HG03103 (cell line): ENCODE data around the gene NAT16.
A peak's percentile ranks its signal among the peaks of the same experiment; 100 is the strongest.
"Not testable (repeated sequence)": the region's sequence is repeated elsewhere in the genome, so short reads cannot be mapped to it uniquely, and the experiment has no call there.

ENCODE experiments used
- ATAC-seq: cut with Tn5 transposase; IDR thresholded peaks from one replicate; pipeline ENCODE4 v1.9.1; 2021; ENCODE audit warnings: low read depth; ENCODE audit not compliant: unreplicated experiment

Gene NAT16

DNA sequence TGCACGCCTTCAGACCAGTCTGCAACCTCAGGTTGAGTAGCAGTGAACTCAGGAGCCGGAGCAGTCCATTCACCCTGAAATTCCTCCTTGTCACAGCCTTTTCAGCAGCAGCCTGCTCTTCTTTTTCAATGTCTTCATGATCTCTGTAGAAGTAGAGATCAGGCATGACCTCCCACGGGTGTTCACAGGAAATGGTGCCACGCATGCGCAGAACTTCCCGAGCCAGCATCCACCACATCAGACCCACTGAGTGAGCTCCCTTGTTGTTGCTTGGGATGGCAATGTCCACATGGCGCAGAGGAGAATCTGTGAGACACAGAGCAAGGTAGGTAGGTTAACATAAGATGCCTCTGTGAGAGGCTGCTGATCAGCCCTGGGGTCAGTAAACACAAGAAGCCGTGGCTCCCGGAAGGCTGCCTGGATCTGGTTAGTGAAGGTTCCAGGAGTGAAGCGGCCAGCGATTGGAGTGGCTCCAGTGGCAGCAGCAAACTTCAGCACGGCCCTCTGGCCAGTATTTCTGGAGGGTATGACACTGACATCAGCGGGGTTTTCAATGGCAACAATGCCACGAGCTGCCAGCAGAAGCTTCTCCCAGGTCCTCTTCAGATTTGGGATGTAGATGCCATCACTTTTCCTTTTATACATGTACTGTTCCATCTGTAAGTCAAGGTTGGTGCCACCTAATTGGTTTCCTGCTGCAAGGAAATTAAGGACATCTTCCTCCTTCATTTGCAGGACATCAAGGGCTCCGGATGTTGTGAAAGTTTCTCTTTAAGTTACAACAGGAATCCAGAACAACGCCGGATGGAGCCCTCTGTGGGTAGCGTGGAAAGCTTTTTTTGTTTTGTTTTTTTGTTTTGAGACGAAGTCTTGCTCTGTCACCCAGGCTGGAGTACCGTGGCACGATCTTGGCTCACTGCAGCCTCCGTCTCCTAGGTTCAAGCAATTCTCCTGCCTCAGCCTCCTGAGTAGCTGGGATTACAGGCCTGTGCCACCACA lies 23.9 kb upstream of the NAT16 start:
- not testable (repeated sequence) for ATAC-seq

DNA sequence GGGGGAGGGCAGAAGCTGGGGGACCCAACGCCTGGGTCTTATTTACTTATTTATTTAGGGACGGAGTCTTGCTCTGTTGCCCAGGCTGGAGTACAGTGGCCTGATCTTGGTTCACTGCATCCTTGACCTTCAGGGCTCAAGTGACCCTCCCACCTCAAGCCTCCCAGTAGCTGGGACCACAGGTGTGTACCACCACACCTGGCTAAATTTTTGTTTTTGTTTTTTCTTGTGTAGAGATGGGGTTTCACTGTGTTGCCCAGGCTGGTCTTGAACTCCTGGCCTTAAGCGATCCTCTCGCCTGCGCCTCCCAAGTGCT lies 22.5 kb upstream of the NAT16 start:
- ATAC-seq: no peak

DNA sequence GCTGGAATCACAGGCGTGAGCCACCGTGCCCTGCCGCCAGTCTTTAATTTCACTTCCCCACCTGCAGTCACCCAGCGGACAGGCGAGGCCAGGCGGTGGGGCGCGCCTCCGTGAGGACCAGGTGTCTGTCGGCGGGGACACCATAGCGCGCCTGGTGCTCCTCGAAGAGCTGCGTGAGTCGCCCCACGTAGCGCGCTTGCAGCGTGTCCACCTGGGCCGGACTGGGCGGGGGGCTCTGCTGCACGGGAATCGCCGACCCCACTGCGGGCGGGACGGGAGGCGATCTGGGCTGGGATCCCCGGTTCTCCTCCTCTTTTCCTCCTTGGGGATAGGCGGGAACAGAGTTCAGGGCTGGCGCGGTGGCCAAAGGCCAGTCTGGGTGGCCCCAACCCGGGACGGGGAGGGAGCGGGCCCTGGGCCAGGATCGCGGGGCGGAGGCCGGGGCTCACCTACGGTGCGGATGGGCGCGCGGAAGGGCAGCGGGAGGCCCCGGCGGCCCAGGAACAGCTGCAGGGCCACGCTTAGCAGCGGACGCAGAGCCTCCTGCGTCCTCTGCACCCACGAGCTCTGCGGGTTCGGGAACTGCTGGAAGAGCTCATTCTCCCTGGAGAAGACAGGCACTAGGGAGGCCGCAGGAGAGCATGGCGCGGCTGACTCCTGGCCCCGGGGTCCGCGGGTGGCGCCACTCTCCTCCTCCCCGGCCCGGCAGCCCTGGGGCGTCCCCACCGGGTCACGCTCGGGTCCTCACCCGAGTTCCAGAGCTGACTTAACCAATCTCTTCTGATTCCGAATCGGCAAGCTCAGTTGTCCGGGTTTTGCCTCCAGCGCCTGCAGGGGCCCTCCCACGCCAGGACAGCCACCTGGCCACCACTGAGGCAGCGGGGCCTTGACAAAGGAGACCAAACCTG lies 21.9 kb upstream of the NAT16 start:
- ATAC-seq: no peak

DNA sequence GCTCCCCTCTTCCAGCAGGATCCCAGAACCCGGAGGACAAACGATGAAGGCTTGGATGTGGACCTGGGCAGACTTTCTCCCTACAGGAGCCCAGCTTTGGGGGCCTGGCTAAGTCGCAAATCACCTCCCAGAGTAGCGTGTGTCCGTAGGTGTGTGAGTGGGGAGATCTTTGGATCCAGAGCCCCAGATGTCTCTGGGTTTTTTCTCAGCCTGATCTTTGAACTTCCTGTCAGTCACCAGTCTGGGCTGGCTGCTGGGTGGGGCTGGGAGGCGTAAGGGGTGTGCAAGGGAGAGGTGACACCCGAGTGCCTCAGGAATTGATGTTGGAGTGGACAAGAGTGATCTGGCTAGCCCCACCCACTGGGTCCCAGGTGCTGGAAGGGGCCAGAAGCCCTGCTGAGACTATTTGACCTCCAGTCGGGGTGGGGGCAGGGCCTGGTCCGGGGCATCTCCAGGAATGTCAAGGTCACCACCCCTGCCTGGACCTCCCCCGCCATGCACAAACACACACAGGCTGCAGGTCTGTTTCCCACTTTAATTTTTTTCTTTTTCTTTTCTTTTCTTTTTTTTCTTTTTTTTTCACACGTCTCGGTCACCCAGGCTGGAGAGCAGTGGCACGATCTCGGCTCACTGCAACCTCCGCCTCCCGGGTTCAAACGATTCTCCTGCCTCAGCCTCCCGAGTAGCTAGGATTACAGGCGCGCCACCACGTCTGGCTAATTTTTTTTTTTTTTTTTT lies 20.9 kb upstream of the NAT16 start, which contains the start of gene MOGAT3:
MOGAT3 (minus strand) TSS at position 175 of the 738 bp plus-strand sequence. CDS start 182 bp downstream, outside the sequence.
- ATAC-seq: no peak

DNA sequence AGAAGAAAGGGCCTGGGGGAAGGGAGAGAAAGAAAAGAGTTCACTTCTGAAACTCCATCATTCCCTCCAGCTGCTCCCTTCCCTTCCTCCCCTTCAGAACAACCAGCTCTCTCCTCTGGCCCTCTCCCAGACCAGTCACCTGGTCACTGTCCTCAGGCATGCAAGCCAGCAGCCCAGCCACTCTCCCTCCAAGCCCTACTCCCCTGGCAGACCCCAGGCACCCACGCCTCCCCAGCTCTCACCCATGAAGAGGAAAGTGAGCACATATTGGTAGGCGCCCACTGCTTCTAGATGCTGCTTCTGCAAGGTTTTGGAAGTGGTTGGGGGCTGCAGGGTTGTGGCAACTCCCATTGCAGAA lies 20.4 kb upstream of the NAT16 start:
- ATAC-seq: no peak

DNA sequence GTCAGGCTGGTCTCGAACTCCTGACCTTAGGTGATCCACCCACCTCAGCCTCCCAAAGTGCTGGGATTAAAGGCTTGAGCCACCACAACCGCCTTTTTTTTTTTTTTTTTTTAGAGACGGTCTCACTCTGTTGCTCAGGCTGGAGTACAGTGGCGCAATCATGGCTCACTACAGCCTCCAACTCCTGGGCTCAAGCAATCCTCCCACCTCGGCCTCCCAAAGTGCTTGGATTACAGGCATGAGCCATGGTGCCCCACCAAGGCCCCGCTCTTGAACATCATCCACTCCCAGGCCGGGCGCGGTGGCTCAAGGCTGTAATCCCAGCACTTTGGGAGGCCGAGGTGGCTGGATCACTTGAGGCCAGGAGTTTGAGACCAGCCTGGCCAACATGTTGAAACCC lies 19.4 kb upstream of the NAT16 start:
- not testable (repeated sequence) for ATAC-seq

DNA sequence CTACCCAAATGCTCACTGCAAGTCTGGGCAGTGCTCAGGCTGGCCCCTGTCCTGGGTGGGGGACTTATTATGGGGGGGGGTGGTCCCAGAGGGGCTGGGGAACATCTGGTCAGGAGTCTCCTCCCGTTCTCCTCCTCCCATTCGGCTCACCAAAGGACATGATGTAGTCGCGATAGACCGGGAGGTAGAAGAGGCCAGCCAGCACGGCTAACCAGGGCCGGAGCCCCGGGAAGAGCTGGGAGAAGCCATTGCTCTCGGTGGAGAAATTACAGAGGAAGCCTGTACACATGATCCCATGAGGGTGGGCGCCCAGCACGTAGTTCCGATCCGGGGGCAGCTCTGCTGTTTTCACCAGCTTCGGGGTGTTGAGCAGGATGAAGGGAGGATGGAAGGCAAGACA lies 18.4 kb upstream of the NAT16 start:
- no peak for ATAC-seq

DNA sequence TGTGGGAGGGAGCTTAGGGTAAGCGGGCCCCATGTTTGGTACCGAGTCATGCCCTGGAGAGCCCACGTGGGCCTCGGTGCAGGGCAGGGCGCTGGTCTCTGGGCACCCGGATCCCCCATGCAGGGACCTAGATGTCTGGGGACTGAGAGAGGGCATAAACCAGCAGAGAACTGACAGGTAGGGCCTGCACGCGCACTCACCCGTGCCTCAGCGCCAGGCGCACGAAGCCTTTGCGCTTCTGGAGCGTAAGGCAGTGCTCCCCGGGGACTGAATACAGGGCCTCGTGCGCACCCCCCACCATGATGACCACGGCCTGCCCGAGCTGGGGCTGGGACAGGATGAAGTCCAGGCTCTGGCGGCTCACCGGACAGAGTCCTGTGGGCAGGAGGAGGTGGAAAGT lies 17.9 kb upstream of the NAT16 start:
- no peak for ATAC-seq

DNA sequence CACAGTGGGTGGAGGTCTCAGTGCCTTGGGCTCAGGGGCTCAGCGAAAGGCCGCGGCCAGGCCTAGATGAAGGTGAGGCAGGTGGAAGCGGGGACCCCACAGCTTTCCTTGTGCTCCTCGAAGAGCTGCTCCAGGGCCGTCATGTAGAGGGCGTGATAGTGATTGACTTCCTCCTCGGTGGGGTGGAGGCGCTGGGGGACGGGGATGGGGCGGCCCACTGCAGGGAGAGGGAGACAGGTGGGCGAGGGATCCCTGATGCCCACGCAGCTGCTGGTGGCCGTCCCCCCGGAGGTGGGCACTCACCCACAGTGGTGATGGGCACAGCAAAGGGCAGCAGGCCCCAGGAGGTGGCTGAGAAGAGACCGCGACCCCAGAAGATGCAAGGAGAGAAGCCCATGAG lies 15.8 kb upstream of the NAT16 start:
- ATAC-seq: no peak

DNA sequence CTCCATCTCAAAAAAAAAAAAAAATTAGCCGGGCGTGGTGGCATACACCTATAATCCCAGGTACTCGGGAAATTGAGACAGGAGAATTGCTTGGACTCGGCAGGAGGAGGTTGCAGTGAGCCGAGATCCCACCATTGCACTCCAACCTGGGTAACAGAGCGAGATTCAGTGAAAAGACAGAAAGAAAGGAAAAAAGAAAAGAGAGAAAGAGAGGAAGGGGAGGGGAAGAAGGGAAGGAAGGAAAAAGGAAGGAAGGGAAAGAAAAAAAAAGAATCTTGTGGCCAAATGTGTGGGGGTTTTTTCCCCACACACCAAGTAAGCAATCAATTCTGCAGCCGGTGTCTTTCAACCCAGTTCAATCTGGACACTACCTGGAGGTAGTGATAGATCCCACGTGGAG lies 9.0 kb upstream of the NAT16 start:
- no peak for ATAC-seq

DNA sequence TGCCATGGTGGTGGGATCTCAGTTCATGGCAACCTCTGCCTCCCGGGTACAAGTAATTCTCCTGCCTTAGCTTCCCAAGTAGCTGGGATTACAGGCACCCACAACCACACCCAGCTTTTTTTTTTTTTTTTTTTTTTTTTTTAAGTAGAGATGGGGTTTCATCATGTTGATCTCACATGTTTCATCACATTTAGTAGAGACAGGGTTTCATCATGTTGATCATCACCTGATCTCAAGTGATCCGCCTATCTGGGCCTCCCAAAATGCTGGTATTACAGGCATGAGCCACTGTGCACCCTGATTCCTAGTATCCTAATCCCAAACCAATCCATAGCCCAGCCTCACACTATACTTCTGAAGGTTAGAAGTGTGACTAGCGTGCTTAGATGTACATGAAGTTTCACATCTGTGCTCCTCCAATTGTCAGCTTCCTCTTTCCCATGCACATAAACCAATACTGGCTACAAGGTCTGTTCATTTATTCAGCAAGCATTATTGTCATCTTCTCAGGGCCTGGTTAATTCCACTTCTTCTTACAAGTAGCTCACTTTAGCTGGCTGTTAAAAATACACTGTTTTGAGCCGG lies 6.8 kb upstream of the NAT16 start:
- no peak for ATAC-seq

DNA sequence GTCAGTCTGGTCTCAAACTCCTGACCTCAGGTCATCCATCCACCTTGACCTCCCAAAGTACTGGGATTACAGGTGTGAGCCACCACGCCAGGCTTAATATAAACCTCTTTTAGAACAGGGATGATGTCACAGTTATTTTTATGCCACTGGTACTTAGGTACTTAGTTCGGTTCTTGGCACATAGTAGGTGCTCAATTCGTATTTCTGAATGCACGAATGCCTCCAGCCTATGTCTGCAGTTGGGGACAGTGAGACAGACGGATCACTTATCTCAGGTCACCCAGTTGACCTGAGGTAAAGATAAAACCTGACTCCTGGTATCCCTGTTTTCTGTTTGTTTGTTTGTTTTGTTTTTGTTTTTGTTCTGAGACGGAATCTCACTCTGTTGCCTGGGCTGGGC lies 6.1 kb upstream of the NAT16 start:
- ATAC-seq: no peak

DNA sequence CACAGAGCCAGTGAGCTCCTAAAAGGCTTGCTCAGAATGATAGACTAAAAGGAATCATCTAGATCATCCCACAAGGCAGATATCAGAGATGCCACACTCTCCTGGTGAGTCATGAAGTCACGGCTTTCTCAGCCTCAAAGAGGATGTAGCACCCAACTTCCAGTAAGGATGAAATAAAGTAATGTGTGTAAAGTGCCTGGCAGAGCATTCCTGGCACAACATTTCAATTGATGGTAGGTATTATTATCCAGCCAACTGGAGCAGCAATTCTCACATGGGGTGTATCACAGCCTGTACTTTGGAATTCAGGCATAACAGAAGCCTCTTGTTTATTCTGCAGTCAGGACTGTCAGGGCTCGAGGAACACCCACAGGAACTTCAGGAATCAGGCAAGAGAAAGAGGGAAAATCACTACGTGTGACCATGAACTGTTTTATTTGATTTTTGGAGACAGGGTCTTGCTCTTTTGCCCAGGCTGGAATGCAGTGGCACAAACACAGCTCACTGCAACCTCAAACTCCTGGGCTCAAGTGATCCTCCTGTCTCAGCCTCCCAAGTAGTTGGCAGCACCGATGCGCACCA lies 5.3 kb upstream of the NAT16 start:
- ATAC-seq: no peak

DNA sequence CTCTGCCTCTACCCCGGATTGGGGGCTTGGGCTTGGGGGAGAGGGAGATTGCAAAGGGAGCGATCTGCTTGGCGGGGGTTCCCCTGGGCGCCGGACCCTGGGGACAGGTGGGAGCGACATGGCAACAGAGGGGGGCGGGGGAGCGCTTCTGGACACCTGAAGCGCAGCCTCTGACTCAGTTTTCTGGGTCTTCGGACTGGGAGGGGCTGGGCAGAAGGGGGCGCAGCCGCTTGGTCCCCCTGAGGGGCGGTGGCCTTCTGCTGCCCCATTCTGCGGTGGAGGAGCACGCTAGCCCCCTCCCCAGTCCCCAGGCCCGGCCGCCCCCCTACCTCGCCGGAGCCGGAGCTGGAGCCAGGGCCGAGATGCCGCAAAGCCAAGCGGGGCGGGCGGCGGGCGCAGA lies 380 bp downstream of the NAT16 start:
- ATAC-seq: no peak

DNA sequence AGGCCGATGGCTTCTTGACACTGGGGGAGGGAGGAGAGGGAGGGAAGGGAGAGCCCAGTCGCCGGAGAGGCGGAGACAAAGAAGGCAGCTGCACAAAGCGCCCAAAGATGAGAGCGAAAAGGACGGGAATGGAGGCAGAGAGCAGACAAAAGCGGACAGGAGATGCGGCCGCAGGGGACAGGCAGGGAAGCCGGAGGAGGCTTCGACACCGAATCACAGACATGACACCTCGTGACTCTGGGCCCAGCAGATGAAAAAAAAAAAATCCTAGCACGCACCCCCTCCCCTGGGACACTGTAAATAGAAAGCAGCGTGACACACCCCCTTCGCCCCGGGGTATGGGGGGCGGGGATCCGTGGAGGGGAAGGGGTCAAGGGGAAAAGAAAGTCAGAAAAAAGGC lies 976 bp downstream of the NAT16 start:
- ATAC-seq: no peak

DNA sequence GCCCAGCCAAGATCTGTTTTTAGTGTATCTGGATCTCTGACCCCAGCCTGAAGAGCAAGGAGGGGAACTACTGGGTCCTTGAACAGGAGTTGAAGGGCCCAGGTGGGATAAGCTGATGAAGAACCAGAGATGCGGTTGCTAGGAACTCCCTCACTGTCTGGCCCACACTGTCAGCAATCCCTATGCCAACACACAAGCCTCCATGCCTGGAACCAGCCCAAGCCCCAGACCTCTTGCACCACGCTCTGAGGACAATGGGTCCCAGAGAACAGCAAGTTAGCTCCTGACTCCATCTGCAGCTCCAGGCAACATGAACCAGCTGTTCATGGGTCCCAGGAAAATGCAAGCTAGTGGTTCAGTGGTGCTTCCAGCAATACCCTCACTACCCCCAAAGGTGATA lies 2.4 kb downstream of the NAT16 start:
- ATAC-seq: no peak

DNA sequence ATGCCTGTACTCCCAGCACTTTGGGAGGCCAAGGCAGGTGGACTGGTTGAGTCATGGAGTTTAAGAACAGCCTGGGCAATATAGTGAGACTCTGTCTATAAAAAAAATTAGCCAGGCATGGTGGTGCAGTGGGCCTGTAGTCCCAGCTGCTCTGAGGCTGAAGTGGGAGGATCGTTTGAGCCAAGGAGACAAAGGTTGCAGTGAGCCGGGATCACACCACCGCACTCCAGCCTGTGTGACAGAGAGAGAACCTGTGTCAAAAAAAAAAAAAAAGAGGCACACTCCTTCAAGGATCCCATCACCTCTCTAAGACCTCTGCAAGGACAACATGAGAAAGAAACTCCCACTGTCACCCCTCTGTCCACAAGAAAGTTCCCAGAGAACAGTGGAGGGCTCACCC lies 4.4 kb downstream of the NAT16 start:
- ATAC-seq: no peak

DNA sequence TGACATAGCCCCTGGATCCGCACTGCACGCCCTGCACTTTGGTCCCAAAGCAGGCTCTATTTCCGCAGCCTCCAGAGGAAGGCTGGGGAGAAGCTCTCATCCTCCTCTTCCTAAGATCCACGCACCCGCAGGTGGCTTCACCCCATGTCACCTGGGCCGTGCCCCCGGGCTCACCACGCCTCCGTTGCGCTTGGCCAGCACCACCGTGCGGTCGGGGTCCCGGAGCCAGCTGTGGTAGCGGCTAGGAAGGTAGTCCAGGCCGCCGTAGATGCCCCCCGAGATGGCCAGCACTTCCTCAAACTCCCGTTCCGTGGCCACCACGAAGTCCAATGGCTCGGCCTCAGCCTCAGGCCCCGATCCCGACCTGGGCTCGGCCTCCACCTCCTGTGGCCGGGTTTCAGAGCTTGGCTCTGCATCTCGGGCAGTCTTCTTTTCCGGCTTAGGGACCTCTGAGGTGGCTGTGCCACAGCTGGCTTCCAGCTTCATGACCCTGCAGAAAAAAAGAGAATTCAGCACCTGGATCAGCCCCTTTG lies 5.7 kb downstream of the NAT16 start:
- no peak for ATAC-seq

DNA sequence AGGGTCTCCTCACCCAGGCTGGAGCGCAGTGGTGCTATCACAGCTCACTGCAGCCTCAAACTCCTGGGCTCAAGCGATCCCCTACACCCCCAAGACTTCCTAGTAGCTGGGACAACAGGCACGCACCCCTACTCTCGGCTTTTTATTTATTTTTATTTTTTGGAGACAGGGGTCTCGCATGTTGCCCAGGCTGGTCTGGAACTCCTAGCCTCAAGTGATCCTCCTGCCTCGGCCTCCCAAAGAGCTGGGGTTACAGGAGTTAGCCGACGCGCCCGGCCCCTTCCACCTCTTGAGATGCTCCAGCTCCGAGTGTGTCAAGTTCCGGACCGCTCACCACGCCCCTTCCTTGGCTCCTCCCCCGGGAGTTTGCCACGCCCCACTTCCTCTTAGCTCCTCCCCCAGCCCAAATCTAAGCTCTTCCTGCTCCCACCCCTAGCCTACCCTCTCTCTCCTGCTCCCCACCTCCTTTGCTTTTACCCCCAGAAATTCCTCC lies 6.3 kb downstream of the NAT16 start:
- peak; percentile 56 for ATAC-seq
